A172 (cell line): ENCODE results near the gene IQSEC3. TPM values are rescaled to one million over a fixed set of nuclear protein-coding genes. Genes with fewer than 3 reads are reported as not detected.

Experiments
- DNase-seq: peaks from one replicate; pipeline ENCODE4 v3.0.0-alpha.2; 2015; ENCODE audit warnings: low spot score
- total RNA-seq: library from RNA; depleted of rRNA; stranded (reverse); fragments of >200 nt; shearing (Covaris generic); gene quantifications from 2 replicates; pipeline ENCODE4 v1.2.3, GENCODE V29; 2014

IQSEC3 gene
- total RNA-seq, 1 experiment from 2014 or later: not detected

GRCh38 chr12:197911-198695 is 131.5 kb downstream of the IQSEC3 start:
- no peak for DNase-seq

DNA sequence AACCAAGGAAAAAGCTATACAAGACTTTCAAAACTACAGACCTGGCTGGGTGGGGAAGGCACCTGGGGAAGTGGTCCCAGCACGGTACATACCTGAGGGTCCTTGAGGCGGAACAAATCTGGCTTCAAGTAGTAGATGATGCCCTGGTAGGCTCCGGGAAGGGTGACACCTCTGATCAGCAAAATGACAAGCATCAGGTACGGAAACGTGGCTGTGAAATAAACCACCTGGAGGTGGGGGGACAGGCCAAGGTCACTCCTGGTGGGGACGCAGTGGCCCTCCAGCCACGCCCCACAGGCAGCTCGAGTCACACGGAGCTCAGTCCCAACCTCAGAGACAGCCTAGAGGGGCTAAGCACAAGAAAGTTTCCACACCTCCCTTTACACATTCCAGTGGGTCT is 132.1 kb downstream of the IQSEC3 start:
- DNase-seq: no peak

DNA sequence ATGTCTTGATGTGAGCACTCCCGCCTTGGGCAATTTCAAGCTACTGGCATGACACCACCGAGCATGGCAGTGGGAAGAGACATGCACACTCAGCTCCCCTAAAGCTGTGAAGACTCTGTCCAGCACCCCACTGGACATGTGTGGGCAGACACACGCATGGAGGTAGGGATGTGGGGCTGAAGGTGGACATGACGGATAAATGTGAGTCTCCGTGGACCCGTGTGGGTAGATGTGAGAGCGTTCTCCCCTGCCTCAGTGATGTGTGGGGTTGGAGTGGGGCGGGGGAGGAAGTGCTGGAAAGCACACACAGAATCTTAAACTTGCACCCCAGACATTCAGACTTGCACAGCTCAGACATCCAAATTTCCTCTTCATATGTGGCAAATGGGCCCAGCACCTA is 134.8 kb downstream of the IQSEC3 start:
- DNase-seq: no peak

GRCh38 chr12:202081-202731 is 135.6 kb downstream of the IQSEC3 start:
- no peak for DNase-seq

- no peak for DNase-seq
Observed at GRCh38 chr12:203074-203461, 136.5 kb downstream of the IQSEC3 start.

DNA sequence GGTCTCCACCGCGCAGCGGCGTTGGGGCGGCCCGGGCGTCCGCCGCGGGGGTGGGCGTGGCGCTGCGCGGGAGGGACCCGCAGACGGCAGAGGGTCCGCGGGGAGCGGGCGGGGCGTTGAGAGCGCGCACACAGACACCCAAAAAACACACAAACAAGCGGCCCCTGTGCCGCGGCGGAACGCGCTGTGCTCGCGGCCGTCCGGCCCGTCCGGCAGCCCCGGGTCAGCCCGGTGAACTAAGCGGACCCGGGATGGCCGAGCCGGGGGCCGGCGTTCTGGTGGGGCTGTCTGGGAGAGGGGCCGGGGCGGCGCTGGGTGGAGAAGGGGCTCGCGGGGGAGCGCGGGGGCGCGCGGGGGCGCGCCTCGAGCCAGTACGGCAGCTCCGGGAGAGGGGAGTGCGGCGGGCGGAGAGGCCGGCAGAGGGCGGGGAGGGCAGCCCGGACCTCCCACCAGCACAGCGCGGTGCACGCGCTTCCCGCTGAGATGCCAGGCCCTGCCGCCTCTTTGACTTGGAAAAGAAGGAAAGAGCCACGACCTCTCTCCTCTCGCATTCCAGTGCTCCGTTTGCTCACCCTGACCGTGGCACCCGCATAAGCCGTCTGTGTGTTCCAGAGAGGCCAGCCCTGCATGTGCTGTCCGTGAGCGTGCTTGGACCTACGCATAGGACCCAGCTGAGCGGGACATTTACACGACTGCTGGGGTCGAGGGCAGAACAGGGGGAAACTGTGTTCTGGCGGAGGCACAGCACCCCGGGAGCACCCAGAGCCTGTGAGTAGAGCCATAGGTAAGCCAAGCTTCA is 137.1 kb downstream of the IQSEC3 start:
- DNase-seq: no peak

- no peak for DNase-seq
Observed at GRCh38 chr12:204261-204678, 137.7 kb downstream of the IQSEC3 start.

GRCh38 chr12:205026-205425 is 138.5 kb downstream of the IQSEC3 start:
- no peak for DNase-seq

- DNase-seq: no peak
Observed at GRCh38 chr12:206746-207440, 140.3 kb downstream of the IQSEC3 start.

DNA sequence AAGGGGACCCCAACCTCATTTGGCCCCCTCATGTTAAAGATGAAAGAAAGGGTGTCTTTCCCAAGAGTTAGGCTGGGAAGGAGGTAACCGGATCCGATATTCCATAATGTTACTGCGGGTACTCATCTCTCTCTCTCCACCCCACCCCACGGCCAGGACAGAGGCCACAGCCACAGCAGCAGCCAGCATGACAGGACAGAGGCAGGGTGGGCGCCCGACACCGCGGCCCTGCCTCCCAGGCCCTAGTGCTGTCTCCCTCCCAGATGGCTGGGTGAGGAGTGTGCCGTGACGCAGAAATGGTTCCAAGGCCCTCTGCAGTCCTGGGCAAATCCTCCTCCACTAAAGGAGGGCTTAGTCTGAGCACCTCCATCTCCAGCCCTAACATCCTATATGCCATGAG is 141.2 kb downstream of the IQSEC3 start:
- DNase-seq: no peak

DNA sequence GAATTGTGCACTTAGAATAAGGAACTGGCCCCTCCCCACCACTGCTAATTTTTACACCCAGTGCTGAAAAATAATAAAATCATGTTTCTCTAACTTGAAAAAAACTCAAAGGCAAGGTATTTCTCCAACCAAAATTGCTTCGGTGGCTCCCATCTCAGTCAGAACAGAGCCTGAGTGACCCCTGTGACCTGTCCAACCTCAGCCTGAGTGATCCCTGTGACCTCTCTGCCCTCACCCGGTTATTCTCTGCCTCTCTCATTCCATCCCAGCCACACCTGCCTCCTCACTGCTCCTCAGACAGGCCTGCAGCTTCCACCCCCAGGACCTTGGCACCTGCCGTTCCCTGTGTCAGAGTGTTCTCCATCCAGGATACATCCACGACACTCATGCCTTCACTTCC is 142.2 kb downstream of the IQSEC3 start:
- DNase-seq: no peak

GRCh38 chr12:209246-209645 is 142.7 kb downstream of the IQSEC3 start:
- no peak for DNase-seq

DNA sequence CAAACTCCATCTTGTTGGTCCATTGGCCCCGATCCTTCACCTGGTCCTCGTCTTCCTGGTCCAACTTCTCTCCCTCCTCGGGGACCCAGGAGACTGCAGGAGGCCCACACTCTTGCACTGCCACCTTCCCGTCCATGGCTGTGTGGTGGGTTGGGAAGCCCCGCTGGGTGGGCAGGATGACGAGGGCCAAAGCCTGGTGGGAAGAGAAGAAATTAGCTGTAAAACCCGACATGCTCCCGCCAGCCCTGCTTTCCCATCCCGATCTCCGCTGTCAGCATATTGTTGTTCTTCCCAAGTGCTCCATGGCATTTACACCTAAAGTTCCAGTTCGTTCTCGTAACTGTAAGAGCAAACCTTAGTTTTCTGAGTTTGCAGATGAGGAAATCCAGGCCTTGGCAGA is 143.3 kb downstream of the IQSEC3 start:
- DNase-seq: no peak

GRCh38 chr12:210277-211141 is 143.9 kb downstream of the IQSEC3 start:
- no peak for DNase-seq

GRCh38 chr12:211142-211465 is 144.5 kb downstream of the IQSEC3 start:
- no peak for DNase-seq

- no peak for DNase-seq
Observed at GRCh38 chr12:211639-212414, 145.3 kb downstream of the IQSEC3 start.

DNA sequence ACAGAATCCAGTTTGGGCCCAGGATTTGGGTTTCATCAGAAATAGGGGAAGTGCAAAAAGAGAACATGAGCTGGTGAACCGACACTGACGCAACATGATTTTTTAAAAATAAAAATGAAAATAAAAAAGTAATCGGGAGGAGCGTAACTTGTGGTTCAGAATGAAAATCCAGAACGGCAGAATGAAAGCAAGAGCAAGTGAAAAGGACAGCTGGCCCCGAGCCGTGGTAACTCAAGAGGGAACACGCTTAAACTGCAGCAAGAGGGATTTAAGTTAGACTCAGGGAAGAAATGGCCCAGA is 145.8 kb downstream of the IQSEC3 start:
- no peak for DNase-seq

GRCh38 chr12:212715-213526 is 146.4 kb downstream of the IQSEC3 start:
- no peak for DNase-seq

DNA sequence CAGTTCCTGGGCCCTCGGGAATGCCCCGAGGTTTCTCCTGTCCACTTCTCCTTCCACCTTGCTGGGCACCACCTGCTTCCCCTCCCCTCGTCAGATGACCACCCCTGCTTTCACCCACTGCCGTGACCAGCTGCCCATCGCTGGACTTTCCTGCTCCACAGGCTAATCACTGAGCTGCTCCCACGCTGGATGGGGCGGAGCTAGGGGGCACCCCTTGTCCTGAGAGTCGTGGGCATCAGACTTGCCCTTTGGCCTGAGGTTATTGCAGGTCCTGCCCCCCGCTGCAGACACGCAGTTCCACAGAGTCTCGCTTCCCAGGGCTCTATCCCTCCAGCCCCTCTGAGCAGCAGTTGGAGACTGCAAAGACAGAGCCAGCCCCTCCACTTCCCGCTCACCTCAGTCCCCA is 147.0 kb downstream of the IQSEC3 start:
- no peak for DNase-seq
